ENCODE data around the gene NUDT3. TPM values are rescaled to one million over a fixed set of nuclear protein-coding genes. Genes with fewer than 3 reads are reported as not detected.

The NUDT3 gene
- total and polyA plus RNA-seq, 9 of the 15 experiments (the other 6 are each of a cell fraction or from before 2014, with no cell fraction given) = 5.4 to 81.2 (median 56.4) TPM

- 0 out of 4 replicates have a peak, but pooled peaks of 1 of the 2 experiments have one; percentile 31 for TF ChIP-seq MLX (CRISPR knock-in tag; conservative IDR thresholded peaks at IDR 0.05)
- TF ChIP-seq CBX1 (IDR thresholded peaks at IDR 0.05; ENCODE audit: low read depth) = peak; percentile 71; the same call in 1 of the 2 replicates
- 0 out of 2 replicates have a peak, but pooled peaks have one; percentile 16 for TF ChIP-seq ETV1 (tag; conservative IDR thresholded peaks at IDR 0.05; ENCODE audit: low read depth)
- TF ChIP-seq RBM14 (IDR thresholded peaks at IDR 0.05; ENCODE audit: borderline replicate concordance, insufficient read depth, low read depth, low read length) = 0 out of 2 replicates have a peak, but pooled peaks have one; percentile 48
- no peak for TF ChIP-seq ELK1 (CRISPR knock-in tag; IDR thresholded peaks at IDR 0.05)
- TF ChIP-seq SMARCA4 (IDR thresholded peaks at IDR 0.05) = 0 out of 2 replicates have a peak, but pooled peaks have one; percentile 33
- peak; percentile 53 for TF ChIP-seq BHLHE40 (IDR thresholded peaks at IDR 0.05; ENCODE audit: low read length)
- no peak for TF ChIP-seq CREB1 (IDR thresholded peaks at IDR 0.05)
- TF ChIP-seq CREB1 (CRISPR knock-in tag; IDR thresholded peaks at IDR 0.05) = peak; percentile 40; the same call in 1 of the 2 replicates
- no peak for TF ChIP-seq SPI1 (IDR thresholded peaks at IDR 0.05; ENCODE audit: borderline replicate concordance, low read depth, low read length)
- TF ChIP-seq HDAC2 (IDR thresholded peaks at IDR 0.05) = peak; percentile 40; the same call in 1 of the 2 replicates
- TF ChIP-seq MBD2 (IDR thresholded peaks at IDR 0.05; ENCODE audit: borderline replicate concordance, low read depth) = no peak
- 0 out of 2 replicates have a peak, but pooled peaks have one; percentile 30 for TF ChIP-seq TOE1 (IDR thresholded peaks at IDR 0.05; ENCODE audit: borderline replicate concordance)
- TF ChIP-seq TOE1 (CRISPR knock-in tag; IDR thresholded peaks at IDR 0.05; ENCODE audit: borderline replicate concordance, low read depth) = no peak
- TF ChIP-seq HDAC1 (IDR thresholded peaks at IDR 0.05) = peak in 1 of 2 experiments; percentile 91; a peak in 2 of 4 replicates
- TF ChIP-seq TCF15 (CRISPR knock-in tag; IDR thresholded peaks at IDR 0.05) = no peak
- TF ChIP-seq NR1H2 (CRISPR knock-in tag; IDR thresholded peaks at IDR 0.05) = peak; percentile 67; the same call in 1 of the 2 replicates
- TF ChIP-seq HINFP (tag; conservative IDR thresholded peaks at IDR 0.05; ENCODE audit: low read depth) = 0 out of 2 replicates have a peak, but pooled peaks have one; percentile 29
- peak; percentile 38 for TF ChIP-seq MXD1 (CRISPR knock-in tag; IDR thresholded peaks at IDR 0.05; ENCODE audit: borderline replicate concordance, poor library complexity, severe bottlenecking)
- peak; percentile 58 for TF ChIP-seq SP1 (CRISPR knock-in tag; IDR thresholded peaks at IDR 0.05)
- TF ChIP-seq TEAD1 (CRISPR knock-in tag; IDR thresholded peaks at IDR 0.05) = peak in 1 of 2 experiments; percentile 82; a peak in 1 of 4 replicates
- TF ChIP-seq ZNF830 (CRISPR knock-in tag; IDR thresholded peaks at IDR 0.05) = no peak
- 0 out of 2 replicates have a peak, but pooled peaks have one; percentile 10 for TF ChIP-seq ZNF77 (CRISPR knock-in tag; IDR thresholded peaks at IDR 0.05)
- 0 out of 2 replicates have a peak, but pooled peaks have one; percentile 30 for TF ChIP-seq ZNF124 (CRISPR knock-in tag; IDR thresholded peaks at IDR 0.05)
These were observed 528 bp downstream of the NUDT3 start (continued) for GRCh38 chr6:34391786-34392496.
